HG03045 (cell line): Measurements from ENCODE around the gene TMEM229A.
"Not testable (repeated sequence)": the region's sequence is repeated elsewhere in the genome, so short reads cannot be mapped to it uniquely, and the experiment has no call there.

ENCODE experiments used
- ATAC-seq: cut with Tn5 transposase; IDR thresholded peaks from one replicate; pipeline ENCODE4 v1.9.1; 2021; ENCODE audit warnings: mild to moderate bottlenecking, moderate library complexity; ENCODE audit not compliant: unreplicated experiment

The TMEM229A gene

DNA sequence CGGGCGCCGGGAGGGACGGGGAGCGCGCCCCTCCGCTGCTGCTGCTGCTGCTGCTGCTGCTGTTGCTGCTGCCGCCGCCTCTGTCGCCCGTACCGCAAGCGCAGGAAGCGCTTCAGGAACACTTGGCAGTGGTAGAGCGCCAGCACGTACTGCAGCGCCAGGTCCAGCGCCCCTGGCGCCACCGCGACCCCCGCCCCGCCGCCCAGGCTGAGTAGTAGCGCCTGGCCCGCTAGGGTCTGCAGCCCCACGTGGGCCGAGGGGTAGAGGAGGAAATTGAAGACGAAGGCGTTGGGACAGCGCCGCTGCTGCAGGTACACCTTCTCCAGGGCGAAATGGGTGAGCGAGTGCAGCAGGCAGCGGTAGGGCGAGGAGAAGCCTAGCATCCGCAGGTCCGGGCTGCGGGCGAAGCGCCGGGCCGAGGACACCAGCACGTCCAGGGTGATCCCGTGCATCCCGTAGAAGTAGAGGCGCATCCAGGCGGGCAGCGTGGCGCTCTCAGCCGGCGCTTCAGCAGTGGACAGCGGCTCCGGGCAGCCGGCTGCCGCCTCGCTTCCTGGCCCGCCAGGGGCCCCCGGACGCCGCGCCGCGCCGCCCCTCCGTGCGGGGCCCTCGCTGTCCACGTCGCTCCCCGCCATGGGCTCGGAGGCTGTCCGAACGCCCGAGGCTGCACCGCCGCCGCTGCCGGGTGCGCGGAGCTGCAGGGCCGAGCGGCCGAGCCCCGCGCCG lies at the start of gene TMEM229A:
Gene TMEM229A (minus strand): TSS at position 699 of the 726 bp plus-strand sequence. CDS start 64 bp downstream, at position 635.
- no peak for ATAC-seq

DNA sequence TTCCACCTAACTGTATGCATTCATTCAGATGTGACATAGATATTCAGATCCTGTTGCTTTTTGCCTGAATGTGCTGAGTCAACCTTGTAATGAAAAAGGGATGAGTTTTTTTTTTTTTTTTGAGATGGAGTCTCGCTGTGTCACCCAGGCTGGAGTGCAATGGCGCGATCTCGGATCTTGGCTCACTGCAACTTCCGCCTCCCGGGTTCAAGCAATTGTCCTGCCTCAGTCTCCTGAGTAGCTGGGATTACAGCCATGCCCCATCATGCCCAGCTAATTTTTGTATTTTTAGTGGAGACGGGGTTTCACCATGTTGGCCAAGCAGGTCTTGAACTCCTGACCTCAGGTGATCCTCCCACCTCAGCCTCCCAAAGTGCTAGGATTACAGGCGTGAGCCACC lies 49.4 kb upstream of the TMEM229A start:
- ATAC-seq: not testable (repeated sequence)

GRCh38 chr7:124077546-124077945 lies 44.7 kb upstream of the TMEM229A start:
- ATAC-seq: no peak

DNA sequence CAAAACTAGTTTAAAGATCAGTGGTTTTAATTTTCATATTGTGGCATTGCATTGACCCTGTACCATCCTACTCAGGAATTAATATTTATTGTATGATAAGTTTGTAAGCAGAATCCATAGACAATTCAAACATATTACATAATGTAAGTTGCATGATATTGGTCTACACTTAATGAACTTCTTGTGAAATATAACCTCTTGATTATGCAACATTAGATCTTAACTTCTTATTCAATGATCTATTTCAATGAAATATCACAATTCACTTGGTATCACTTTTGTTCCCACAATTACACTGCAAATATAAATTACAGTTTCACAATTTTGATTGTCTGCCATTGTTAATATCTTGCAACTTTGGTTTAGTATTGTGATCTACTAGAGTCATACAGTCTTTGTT lies 44.0 kb upstream of the TMEM229A start:
- ATAC-seq: no peak

DNA sequence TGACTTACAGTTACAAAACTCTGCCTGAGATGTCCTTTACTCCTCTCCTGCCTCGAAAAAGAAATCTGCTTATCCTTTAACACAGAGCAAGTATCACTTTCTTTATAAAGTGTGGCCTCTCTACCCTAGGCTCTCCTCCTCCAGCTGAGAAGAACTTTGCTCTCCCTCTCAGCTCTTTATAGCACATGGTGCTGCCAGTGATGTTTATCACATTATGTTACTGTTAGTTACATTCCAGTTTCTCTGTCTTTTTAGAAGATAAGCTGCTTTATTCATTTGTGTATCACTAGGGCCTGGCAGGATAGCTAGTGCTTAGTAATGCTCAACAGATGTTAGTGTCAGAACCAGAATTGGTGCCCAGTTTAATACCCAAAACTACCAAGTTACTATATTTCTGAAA lies 41.1 kb upstream of the TMEM229A start:
- ATAC-seq: no peak

GRCh38 chr7:124073310-124073645 lies 40.4 kb upstream of the TMEM229A start:
- ATAC-seq: no peak

DNA sequence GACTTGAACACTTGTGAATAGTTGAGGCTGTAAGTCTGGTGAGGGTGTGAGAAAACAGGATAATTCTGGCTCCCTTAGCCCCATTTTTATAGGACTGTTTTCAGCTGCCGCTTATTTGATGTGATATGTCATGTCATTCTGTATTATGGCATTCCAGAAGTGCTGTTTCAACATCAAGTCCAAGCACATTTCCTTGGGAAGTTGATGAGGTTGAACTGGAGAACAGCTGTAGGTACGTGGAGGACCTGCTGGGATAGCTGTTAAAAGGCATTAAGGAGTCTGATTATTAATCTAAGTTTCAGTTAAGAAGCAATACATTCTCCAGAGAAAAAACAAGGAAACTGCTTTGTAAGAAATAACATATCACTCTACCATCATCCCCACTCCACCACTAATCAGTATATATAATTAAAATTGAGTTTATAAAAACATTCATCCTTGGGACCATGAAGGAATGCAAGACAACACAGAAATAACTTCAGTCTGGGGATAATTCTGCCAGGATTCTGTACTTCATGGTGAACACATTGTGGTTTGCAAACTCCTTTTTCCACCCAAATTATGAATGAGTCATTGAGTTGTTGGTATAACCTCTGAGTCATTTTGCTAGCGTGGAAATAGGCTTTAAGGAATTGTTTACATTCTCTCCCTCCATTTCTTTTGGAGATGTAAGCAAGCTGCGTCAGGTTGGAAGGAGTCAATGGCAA lies 39.9 kb upstream of the TMEM229A start:
- no peak for ATAC-seq

DNA sequence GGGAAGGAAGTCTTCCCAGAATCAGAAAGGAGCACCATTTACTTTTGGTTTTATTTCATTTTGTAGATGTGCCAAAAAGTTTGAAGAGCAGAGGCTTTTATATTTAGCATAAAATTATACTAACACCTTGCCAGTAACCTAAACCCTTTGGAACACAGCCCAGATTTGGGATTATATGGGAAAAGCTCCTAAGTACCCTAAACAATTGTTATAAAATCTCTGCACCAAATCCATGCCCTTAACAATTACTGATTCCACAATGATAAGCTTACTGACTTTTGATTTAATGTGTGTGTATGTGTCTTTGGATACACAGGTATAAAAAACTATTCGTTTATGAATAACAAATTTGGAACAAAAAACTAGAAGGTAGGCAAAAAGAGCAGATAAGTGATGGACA lies 39.0 kb upstream of the TMEM229A start:
- ATAC-seq: no peak

GRCh38 chr7:124062171-124062570 lies 29.3 kb upstream of the TMEM229A start:
- ATAC-seq: no peak

GRCh38 chr7:124060528-124060927 lies 27.7 kb upstream of the TMEM229A start:
- ATAC-seq: no peak

GRCh38 chr7:124059375-124059774 lies 26.5 kb upstream of the TMEM229A start:
- peak; percentile 97 for ATAC-seq

- ATAC-seq: no peak
Measured at GRCh38 chr7:124058515-124058914, 25.6 kb upstream of the TMEM229A start.

GRCh38 chr7:124057872-124058271 lies 25.0 kb upstream of the TMEM229A start:
- ATAC-seq: no peak

DNA sequence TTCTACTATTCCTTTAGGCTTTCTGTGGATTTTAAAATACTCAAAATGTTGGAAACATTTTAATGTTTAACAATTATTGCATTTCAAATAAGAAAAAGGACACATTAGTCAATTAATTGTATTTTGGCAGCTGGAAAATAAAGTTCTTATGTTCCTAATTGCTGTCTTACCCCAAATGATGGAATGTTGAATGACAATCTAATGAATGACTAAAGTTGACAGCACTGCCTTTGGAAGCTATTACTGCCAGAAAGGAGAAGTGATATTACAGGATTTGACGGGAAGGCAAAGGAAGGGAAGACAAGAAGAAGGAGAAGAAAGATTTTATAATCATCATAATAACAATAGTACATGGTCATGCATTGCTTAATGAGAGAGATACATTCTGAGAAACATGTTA lies 23.4 kb upstream of the TMEM229A start:
- no peak for ATAC-seq

- no peak for ATAC-seq
Measured at GRCh38 chr7:124051681-124052377, 19.0 kb upstream of the TMEM229A start.

- no peak for ATAC-seq
Measured at GRCh38 chr7:124042826-124043225, 10.0 kb upstream of the TMEM229A start.

GRCh38 chr7:124041439-124041838 lies 8.6 kb upstream of the TMEM229A start:
- no peak for ATAC-seq

GRCh38 chr7:124037902-124038301 lies 5.0 kb upstream of the TMEM229A start:
- ATAC-seq: not testable (repeated sequence)

- no peak for ATAC-seq
Measured at GRCh38 chr7:124035706-124036105, 2.8 kb upstream of the TMEM229A start.

DNA sequence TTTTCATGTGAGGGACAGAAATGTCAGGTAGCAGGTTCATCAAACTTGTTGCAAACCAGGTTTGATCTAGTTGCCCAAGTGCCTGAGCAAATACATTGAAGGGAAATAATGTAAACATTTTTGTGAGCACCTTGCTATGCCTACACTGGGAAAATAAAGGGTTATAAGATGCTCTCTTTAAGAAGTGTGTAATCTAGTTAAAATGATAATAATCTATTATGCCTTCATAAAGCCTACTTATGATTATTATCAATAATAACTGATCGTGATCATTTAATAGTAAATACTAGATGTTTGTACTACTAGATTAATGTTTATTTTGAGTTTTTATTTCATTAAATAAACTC lies 1.9 kb upstream of the TMEM229A start:
- no peak for ATAC-seq

DNA sequence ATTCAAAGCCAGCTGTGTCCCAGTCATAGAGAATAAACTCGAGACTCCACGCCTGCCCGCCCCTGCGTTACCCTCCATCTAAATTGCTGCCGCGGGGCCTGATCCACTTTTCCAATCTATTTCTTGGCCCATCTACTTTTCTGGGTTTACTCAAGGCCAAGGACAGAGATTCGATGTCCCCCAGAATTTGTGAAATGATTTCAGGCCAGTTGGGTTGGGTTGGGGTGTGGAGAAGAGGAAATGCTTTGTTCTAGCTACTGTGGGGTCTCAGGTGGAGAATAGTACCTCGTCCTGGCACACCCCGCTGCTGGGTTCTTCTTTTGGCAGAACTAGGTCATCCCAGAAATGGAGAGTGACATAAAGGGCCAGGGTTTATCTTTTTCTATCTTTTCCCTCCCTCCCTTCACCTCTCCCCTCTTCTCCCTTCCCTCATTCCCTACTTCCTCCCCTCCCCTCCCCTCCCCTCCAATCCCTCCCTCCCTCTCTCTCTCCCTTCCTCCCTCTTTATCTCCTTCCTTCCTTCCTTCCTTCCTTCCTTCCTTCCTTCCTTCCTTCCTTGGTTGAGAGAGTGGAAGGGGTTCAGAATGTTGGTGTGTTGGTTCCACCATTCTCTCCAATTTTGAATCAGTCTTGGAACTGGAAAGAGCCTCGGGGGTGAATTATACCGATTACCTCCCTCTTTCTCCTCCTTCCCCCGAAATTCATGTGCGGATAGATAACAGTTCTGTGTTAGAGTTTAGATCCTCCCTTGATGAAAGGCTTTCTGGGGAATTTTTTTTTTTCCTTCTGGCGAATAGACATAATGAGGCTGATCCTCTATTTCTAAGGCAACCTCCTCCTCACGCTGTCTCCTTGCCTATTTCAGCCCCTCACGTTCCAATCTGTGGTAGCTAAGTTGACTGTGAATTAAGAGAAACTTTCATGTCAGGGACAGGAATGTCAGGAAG lies 1.2 kb upstream of the TMEM229A start:
- no peak for ATAC-seq
